Left lung (tissue), 10 donors: ENCODE data around the gene SYCE3. TPM values are rescaled to one million over a fixed set of nuclear protein-coding genes. Genes with fewer than 3 reads are reported as not detected.

Experiments
- ATAC-seq: fragments of 200-7000 bp; cut with Tn5 transposase; one replicate; pipeline ENCODE4 v1.9.1; 2020; ENCODE audit warnings: moderate library complexity
- DNase-seq, 4 donors: peaks; one replicate each; pipeline ENCODE4 v3.0.0-alpha.2; 2013 to 2020
- H3K27ac ChIP-seq, 2 donors: fragments of 200-600 bp; sonication (generic) in 1 of 2; one replicate each; pipeline versions ENCODE4 v1.5.0 to v1.8.0; 2020 to 2021
- H3K27me3 ChIP-seq, 2 donors: fragments of 200-600 bp; sonication (generic) in 1 of 2; one replicate each; pipeline versions ENCODE4 v1.5.0 to v1.8.0; 2020 to 2021
- H3K36me3 ChIP-seq, 2 donors: fragments of 200-600 bp; sonication (generic) in 1 of 2; one replicate each; pipeline versions ENCODE4 v1.5.0 to v1.8.0; 2020 to 2021
- H3K4me1 ChIP-seq, 2 donors: fragments of 200-600 bp; one replicate each; pipeline ENCODE4 v1.8.0; 2021
- H3K4me3 ChIP-seq, 2 donors: fragments of 200-600 bp; sonication (generic) in 1 of 2; one replicate each; pipeline versions ENCODE4 v1.5.0 to v1.8.0; 2020 to 2021; ENCODE audit warnings: mild to moderate bottlenecking in 1 of 2
- H3K9me3 ChIP-seq, 2 donors: fragments of 200-600 bp; sonication (generic) in 1 of 2; one replicate each; pipeline versions ENCODE4 v1.5.0 to v1.8.0; 2020 to 2021
- intact Hi-C, 2 donors: fragments of 100-400 bp; cut with DNase I; formaldehyde crosslinking; loops; one replicate each; pipeline versions ENCODE4 v1.11.2 to v1.14.2; 2022
- polyA plus RNA-seq, 6 donors: library from polyadenylated mRNA; unstranded; fragments of 120-200 nt; gene quantifications; one replicate each; pipeline ENCODE4 v1.2.1, GENCODE V29; 2013; ENCODE audit not compliant: insufficient read length in 6 of 6
- total RNA-seq, 2 donors: library from RNA; stranded (reverse); fragmentation: NEBNext Ultra II Directional; extraction: Animal tissue kit (Norgen Biotek cat#: 25700); gene quantifications; one replicate each; pipeline ENCODE4 v1.2.1, GENCODE V29; 2021
- TF ChIP-seq, protein P1 (sequence below), 2 donors: fragments of 200-600 bp; sonication (generic) in 1 of 2; IDR thresholded peaks; one replicate each; pipeline versions ENCODE4 v1.5.0 to v1.8.0; 2021; ENCODE audit warnings: antibody characterized with exemption in 2 of 2
- donor health status: DM: no; HTN: yes; CAD: no.
- donor health status: DM: no; HTN: no; CAD: no.

SYCE3 gene
- total and polyA plus RNA-seq, 8 donors: not detected

- no peaks in the 10 kb centered on the region for H3K27me3 ChIP-seq
- peaks cover 18 to 63% of the 10 kb centered on the region in 2 donors for H3K4me1 ChIP-seq
- DNase-seq (peak in 2 of 4 donors; percentile 55 to 83), ATAC-seq (no peak)
- peak overlapping the region; percentile 99 for H3K27ac ChIP-seq
- no peaks in the 10 kb centered on the region for H3K9me3 ChIP-seq
- H3K36me3 ChIP-seq: peaks cover 0 to 25% of the 10 kb centered on the region in 2 donors
- TF ChIP-seq, protein P1, sequence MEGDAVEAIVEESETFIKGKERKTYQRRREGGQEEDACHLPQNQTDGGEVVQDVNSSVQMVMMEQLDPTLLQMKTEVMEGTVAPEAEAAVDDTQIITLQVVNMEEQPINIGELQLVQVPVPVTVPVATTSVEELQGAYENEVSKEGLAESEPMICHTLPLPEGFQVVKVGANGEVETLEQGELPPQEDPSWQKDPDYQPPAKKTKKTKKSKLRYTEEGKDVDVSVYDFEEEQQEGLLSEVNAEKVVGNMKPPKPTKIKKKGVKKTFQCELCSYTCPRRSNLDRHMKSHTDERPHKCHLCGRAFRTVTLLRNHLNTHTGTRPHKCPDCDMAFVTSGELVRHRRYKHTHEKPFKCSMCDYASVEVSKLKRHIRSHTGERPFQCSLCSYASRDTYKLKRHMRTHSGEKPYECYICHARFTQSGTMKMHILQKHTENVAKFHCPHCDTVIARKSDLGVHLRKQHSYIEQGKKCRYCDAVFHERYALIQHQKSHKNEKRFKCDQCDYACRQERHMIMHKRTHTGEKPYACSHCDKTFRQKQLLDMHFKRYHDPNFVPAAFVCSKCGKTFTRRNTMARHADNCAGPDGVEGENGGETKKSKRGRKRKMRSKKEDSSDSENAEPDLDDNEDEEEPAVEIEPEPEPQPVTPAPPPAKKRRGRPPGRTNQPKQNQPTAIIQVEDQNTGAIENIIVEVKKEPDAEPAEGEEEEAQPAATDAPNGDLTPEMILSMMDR (IDR thresholded peaks at IDR 0.05): no peak
- peak overlapping the region; percentile 71 to 85 for H3K4me3 ChIP-seq
- intact Hi-C loops: no loop called here
Measured at GRCh38 chr22:50528682-50529415, 33.9 kb downstream of the SYCE3 start.

- Histone ChIP-seq H3K4me3 (peak overlapping the region in 1 of 2 donors; percentile 85), H3K4me1 (peaks cover 19 to 58% of the 10 kb centered on the region in 2 donors), H3K27ac (peak overlapping the region; percentile 99), H3K36me3 (peaks cover 0 to 33% of the 10 kb centered on the region in 2 donors), H3K9me3 (no peaks in the 10 kb centered on the region), H3K27me3 (no peaks in the 10 kb centered on the region)
- peak in 2 of 4 donors; percentile 38 to 49 for DNase-seq
- ATAC-seq: no peak
- intact Hi-C loops: no loop called here
- TF ChIP-seq, protein P1 (IDR thresholded peaks at IDR 0.05): no peak
Measured at GRCh38 chr22:50527921-50528681, 34.6 kb downstream of the SYCE3 start.

DNA sequence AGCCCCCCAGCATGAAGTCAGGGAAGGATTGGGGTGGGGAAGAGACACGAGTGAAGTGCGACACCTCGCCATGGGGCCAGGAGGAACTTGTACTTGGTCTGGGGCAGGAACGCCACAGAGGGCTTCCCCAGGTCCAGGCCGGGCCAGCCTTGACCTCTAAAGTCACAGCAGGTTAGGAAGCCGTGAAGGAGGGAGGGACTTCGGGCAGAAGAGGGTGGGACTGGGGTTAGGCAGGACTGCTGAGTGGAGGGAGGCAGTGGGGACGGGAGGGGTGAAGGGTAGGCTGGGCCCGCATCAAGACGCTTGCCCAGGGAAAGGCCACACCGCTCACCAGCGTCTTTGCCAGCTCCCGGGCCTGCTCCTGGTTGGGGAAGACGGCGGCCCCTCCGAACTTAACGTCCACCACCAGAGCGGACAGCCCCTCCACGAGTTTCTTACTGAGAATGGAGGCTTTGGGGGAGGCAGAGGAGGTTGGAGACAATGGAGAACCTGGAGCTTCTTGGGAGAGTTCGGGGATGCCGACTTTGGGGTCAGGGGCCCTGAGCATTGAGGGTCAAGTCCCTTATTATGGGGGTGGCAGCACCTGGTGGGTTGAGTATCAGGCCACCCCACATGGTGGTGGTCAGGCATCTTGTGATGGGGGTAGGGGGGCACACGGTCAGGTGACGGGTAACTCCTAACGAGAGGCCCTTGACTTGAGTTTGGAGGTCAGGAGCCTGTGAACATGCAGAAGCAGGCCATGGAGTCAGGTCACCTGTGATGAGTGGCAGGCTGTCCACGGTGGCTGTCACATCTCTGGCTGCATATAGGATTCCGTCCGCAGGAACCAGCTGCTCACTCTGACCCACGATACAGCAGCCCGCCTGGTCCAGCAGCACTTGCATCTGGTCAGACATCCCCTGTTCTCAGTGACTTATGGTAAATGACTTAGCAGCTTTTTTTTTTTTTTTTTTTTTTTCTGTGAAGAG is 35.6 kb downstream of the SYCE3 start:
- no peaks in the 10 kb centered on the region for H3K9me3 ChIP-seq
- H3K4me1 ChIP-seq: peaks cover 19 to 48% of the 10 kb centered on the region in 2 donors
- intact Hi-C loops: no loop called here
- H3K27ac ChIP-seq: peak overlapping the region; percentile 99
- DNase-seq: peak in 2 of 4 donors; percentile 88 to 91
- peak; percentile 22 for ATAC-seq
- H3K36me3 ChIP-seq: peaks cover 0 to 42% of the 10 kb centered on the region in 2 donors
- peak overlapping the region; percentile 85 to 86 for H3K4me3 ChIP-seq
- no peaks in the 10 kb centered on the region for H3K27me3 ChIP-seq
- TF ChIP-seq, protein P1 (IDR thresholded peaks at IDR 0.05): no peak

DNA sequence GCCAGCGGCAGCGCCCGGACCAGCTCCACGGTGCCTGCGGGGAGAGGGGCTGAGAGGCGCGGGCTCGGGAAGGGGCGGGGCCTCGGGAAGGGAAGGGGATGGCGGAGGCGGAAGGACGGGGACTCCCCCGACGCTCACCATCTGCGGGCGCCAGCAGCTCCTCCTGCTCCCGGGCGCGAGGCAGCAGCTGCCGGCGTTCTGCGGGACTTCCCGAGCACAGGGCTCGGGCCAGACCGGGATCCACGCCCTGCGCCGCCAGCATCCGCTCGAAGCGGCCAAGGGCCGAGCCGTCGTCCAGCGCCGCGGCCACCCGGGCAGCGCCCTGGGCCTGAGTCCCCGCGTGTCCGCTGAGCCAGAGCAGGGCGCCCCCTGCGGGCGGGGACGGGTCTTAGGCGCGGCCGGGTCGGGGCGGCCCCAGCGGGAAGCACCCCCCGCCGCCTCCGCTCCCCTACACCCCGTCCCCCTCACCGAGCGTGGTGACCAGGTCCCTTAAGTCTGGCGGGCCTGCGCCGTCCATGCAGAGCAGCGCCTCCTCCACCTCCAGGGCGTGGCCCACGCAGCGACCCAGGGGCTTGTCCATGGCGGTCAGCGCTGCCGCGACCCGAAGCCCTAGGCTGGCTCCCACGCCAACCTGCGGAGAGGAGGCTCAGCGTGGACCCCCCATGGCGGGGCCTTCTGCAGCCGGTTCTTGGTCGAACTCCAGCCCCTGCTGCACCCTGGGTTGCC is 36.4 kb downstream of the SYCE3 start:
- DNase-seq (peak; percentile 75 to 97 (median 88)), ATAC-seq (peak; percentile 30)
- H3K4me3 ChIP-seq: peak overlapping the region; percentile 85 to 86
- peaks cover 19 to 46% of the 10 kb centered on the region in 2 donors for H3K4me1 ChIP-seq
- intact Hi-C loops: no loop called here
- H3K9me3 ChIP-seq: no peaks in the 10 kb centered on the region
- no peaks in the 10 kb centered on the region for H3K27me3 ChIP-seq
- peaks cover 0 to 51% of the 10 kb centered on the region in 2 donors for H3K36me3 ChIP-seq
- TF ChIP-seq, protein P1 (IDR thresholded peaks at IDR 0.05): peak; percentile 54 to 91
- H3K27ac ChIP-seq: peak overlapping the region; percentile 99
